Measurements from ENCODE around the gene VPS8. TPM values are rescaled to one million over a fixed set of nuclear protein-coding genes. Genes with fewer than 3 reads are reported as not detected.

Gene VPS8
- total RNA-seq, 1 donor from 2014 or later = 190 TPM

DNA sequence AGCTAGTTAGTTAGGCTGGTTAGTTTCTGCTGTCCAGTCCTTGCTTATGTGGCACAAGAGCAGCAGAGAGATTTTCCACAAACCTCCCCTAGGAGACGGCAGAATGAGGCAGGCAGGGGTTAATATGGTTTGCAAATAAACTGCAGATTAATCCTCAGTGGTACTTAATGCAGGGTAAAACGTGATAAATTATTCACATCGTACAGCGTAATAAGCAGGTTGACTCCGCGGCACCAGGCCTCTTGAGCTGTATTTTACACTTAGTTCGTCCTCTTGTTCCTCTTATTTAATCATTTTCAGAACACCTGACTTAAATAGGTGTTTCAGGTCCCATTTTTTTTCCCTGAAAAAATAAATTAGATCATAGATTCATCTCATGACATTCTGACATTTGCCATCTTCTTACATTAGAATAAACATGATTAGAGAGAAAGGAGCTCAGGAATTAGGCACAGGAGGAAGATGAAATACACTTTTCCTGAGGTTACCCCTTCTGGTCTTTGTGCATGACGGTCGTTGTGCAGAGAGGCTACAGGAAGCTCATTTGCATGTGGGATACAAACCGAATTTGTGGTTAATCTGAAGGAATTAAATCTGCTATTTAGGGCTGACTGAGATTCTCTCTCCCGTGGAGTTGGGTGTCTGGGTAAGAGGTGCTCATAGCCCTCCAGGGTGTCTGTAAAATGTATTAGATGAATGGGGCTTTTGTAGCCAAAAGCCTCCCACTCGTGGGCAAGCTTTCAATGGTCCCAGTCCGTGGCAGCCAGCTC lies 27.1 kb upstream of the VPS8 start:
- no peak for DNase-seq

DNA sequence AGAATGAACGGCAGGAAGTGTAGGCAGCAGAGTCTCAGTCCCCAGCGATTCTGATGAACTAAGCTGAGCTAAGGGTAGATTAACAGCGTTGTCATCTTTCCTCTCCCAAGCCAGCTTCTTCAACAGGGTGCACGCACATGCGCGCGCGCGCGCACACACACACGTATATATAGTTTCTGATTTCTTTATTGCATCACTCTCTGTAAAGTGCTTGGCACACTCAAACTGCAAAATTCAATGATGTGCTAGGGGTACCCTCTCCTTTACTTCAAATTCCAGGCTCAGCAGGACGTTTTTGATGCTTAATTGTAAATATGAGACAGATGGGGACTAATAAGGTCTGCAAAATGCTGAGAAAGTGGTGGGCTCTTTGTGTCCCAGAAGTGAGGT lies 26.1 kb upstream of the VPS8 start:
- DNase-seq = no peak

DNA sequence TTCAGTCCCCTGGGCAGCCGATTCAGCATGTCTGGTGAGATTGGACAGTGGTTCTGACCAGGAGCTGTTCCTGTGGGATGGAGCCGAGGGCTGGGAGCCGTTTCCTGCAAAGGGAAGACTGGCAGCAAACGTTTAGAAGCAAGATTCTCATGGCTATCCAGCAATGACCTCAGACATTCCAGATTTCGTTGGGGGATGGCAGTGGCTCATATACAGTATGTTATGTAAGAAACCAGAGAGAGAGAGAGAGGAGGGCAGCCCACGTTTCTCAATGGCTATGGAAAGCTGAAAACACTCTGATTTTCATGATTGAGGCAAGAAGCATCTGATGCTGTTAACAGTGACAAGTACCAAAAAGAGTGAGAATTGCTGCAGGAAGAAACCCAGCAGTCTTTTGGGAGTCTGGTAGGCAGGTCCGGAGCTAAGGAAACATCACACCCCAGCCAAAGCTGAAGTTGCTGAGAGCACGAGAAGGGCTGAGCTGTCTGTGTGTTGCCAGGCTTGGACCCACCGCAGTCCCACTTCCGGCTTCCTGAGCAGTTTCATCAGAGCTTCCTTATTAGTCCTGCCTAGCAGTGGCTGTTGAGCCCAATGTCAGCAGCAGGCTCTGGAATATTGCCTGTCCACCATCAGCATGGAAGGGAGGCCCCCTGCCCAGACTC lies 25.6 kb upstream of the VPS8 start:
- peak; percentile 23 for DNase-seq

DNA sequence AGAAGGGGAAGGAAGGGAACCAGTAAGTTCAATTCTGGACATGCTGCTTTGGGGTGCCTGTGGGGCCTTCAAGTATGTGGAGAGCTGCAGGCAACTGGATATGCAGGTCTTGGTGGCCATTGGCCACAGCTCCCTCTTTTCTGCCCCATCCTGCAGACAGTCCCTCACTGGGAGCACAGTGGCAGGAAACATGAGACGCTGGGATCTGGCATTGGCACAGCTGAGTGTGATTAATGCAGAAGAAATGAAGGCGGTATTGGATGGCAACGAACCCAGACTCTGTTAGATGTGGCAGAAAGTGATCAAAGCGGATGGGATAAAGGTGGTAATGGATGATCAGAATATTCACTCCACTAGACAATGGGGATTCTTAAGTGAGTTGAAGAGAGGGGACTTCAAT lies 23.2 kb upstream of the VPS8 start:
- no peak for DNase-seq

DNA sequence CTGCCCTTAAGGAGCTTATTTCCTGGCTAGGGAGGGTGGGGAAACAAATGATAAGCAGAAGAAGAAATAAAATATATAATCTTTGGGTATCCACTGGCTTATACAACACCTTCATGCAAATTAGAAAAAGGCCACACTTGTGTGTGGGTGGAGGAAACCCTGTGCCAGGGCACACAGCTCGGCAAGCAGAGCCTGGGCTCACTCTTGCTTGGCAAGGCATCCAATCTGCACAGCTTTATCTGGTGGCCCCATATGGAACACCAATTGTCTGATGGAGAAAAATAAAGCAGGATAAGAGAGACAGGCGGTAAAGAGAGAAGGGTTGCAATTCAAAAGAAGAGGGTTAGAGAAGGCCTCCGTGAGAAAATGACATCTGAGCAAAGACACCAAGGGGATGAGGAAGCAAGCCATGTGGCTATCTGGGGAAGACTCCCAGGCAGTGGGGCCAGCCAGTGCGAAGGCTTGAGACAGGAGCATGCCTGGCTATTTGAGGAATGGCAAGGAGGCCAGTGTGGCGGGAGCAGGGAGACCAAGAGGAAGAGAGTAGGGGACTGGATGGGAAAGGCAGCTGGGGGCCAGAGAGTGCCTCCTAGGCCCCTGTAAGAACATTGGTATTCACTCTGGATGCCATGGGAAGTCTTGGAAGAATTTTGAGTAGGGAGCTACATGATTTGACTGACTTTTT lies 22.5 kb upstream of the VPS8 start:
- no peak for DNase-seq

DNA sequence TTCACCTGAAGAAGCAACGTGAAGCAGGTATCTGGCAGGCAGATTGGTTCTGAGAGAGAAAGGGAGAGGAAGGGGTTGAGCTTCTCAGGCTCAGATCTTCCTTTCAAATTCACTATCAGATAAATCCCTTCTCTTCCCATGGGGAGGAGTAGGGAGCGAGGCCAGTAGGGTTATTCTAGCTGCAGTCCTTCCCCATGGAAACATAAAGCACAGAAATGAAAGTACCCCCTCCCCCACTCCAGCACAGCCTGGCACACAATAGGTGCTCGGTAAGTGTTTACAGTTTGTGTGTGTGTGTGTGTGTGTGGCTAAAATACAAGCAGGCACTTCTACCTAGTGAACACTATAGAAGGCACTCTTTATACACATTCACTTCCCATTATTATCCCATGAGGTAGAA lies 20.8 kb upstream of the VPS8 start:
- no peak for DNase-seq

DNA sequence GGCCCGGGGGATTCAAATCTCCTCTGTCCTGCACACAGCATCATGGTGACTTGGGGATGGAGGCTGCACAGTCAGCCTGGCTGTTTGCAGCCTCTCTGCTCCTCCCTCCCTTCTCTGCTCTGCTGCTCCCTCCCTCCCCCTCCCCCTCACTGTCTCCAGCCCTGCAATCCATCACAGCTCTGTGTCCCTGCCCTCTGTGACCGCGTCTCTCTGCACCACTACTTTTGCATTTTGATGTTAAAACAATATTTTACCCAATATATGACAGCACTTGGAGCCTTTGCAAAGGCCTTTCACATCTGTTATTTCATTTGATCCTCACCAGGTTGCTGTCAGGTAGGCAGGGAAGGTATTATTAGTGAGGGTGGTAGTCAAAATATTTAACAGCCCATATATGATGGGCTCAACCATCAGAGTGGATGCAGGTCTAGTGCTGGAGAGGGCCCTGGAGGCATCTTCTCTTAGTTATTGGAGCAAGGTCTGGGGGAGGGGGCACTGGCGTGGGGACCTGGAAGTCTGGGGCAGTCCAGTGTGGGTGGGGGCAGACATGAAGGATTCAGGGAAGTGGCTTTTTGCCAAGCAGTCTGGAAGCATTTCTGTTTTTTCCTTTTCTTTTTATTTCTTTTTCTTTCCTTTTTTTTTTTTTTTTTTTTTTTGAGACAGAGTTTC lies 16.3 kb upstream of the VPS8 start:
- no peak for DNase-seq

DNA sequence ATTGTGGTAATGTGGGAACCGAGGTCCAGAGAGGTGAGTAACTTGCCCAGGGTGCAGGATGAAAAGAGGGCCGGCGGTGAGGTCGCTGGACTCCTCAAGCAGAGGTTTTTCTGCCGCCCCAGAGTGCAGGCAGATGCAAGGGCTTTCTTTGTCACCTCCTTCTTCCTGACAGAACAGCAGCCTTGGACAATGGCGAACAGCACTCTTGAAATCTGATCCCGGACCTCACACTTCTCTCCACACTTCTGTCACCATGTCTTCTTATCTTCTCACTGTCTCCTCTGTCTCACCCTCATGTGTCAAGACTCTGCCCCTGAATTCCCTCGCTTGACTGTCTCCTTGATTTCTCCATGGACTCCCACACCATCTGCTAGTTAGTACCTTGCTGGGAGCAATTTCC lies 15.4 kb upstream of the VPS8 start:
- no peak for DNase-seq

DNA sequence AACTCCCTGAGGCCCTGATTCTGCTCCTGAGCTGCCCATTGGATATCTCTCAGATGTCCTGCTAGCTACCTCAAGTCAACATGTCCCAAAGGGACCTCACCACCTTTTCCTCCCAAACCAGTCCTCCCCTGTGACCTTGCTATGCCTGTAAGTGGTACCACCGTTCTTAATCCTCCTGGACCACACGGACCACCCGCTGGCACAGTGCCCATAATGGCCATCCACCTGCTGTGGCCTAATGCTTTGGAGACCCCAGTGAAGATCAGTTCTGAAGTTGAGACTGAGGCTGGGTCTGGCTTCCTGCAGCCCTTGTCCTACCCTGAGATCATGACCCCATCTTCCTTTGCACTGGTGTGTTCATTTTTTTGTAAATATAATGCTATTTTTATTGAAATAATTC lies 15.0 kb upstream of the VPS8 start:
- DNase-seq = no peak

DNA sequence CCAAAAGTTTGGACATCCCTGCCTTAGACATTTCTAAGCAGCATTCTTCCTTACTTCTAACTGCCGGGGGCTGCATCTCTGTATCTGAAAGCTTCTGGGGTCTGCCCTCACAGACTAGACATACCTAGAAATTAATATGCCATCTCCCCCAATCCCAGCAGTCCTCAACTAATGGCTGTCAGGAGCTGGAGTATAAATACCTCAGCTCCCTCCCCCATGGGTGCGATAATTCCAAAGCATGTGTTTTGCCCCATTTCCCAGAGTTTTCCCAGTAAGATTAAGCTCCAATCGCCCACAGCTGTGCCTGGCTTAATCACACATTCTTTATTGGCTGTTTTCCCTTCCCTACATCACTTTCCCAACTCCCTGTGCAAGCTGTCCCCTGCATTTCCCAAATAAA lies 13.8 kb upstream of the VPS8 start:
- no peak for DNase-seq

DNA sequence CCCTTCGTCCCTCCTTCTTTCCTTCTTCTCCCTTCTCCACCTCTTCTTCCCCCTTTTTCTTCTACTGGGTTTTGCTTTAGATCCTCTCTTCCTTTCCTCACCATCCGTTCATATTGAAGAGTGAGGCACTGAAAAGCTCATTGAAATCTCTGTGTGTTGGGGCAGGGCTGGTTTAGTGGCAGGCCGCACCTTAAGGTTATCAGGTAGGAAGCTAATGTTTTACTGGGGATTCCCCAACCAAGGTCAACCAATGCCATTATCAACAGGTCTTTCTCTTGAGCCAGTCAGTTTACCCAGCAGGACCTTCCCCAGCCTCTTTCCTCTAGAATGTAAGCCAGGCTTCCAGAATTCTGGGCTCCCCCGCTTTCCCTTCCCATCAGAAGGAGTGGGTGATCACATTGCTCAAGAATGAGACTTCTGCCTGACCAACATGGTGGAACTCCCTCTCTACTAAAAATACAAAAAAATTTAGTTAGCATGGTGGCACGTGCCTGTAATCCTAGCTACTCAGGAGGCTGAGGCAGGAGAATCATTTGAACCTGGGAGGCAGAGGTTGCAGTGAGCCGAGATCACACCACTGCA lies 11.5 kb upstream of the VPS8 start:
- DNase-seq = no peak

DNA sequence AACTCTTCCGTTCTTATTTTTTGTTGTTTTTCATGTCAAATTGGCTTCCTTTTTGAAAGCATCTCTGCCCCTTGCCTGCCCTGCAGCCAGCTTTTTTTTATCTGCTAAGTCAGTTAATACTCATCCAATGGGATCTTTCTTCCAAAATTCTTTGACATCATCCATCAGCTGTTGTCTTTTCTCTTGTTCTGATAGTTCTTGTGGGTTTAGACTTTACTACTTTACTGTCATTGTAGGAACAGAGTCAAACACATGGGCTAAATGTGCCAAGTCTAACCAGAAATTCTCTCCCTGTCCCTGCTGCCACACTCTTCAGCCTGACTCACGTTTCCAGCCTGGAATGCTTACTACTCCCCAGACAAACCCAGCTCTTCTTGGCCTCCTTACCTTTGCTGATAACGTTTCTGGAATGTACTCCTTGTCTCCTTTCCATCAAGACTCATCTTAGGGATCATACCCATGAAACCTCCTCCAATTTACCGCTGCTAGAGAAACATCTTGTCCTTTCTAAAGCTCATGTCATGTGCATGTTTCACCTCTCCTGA lies 10.7 kb upstream of the VPS8 start:
- no peak for DNase-seq

DNA sequence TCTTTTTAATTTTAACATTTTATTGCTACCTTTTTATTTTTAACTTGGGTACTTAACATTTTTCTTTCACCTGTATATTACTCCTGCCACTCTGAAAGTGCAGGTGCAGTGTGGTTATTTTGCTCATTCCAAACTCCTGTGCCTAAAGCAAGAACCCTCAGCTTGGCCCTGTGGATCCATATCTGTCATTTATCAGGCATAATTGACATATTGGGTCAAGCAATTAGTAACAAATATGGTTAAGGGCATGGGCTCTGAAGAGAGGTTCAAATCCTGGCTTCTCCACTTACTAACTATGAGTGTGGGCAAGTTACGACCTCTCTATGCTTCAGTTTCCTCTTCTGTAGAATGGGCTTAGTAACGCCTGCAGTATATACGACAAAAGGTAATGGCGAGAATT lies 9.8 kb upstream of the VPS8 start:
- no peak for DNase-seq

DNA sequence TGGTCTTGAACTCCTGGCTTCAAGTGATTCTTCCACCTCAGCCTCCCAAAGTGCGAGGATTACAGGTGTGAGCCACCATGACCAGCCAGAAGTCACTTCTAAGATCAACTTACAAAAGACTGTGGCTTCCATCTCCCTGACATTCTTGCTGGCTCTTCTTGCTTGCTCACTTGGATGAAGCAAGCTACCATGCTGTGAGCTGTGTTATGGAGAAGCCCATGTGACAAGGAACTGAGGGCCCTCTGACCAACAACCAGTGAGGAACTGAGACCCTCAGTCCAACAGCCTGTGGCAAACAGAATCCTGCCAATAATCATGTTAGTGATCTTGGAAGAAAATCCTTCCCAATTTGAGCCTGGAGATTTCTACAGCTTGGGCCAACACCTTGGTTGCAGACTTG lies 7.2 kb upstream of the VPS8 start:
- DNase-seq = no peak

DNA sequence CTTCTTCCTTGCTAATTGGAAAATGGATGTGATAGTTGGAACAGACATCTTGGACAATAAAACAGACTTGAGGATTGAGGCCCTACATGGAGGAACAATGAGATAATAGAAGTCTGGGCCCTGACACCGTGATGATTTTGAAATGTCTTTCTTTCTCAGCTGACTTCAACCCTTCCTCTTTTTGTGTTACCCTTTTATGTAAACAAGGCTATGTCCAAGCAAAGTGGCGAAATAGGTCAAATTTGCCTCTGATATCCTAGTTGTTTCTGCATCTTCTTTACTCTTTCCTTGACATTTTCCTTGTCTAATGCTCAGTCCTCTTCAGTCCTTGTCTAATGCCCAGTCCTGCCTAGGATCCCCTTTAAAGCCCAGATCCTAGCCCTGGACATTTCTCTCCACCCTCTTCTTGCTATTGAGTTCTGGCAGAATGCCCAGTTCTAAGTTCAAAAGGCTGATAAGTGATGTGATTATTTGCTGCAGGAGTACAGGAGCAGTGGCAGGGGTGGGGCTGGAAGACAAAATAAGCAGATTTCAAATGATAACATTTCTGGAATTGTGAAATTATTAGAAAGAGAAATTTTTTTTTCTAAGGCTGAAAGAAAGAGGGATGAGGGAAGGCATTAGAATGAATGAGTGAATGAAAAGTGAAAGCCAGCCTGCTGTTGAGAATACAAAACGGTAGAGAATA lies 6.5 kb upstream of the VPS8 start:
- DNase-seq = no peak

DNA sequence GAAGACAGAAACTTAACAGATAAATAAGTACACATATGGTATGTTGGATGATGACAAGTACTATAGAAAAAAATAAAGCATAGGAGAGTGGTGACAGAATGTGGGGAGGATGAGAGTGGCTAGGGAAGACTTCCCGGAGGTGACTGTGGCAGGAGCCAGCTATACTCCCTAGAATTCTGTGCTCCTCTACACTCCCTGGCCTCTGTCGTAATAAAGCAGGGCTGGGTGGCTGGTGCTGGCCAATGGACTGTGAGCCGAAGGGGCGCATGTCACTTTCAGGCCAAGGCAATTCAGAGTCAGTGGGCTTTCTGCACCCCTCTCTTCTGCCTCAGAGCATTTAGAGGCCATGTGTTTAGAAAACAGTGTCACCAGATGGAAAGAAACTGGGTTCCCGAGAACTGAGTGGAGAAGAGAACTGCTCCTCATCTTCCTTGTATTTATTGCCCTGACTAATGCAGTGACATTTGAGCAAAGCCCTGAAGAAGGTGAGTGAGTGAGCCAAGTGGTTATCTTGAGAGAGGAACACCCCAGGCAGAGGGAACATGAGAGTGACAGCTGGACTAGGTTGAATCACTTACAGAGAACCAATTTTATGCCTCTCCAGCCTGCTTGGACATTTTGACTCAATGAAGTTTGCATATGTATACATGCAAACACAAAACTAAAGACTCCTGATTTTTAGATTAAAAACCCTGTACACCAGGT lies 5.2 kb upstream of the VPS8 start:
- DNase-seq = no peak

DNA sequence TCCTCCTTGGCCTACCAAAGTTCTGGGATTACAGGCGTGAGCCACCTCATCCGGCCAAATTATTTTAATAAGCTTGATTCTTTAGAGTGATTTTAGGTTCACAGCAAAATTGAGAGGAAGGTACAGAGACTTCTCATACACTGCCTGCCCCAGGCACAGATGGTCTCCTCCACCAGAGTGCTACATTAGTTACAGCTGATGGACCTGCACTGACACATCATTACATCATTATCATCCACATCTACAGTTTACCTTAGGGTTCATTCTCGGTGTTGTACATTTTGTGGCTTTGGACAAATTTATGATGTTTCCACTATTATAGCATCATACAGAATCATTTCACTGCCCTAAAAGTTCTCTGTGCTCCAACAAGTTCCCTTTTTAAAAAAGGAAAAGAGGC lies 4.4 kb upstream of the VPS8 start:
- no peak for DNase-seq

DNA sequence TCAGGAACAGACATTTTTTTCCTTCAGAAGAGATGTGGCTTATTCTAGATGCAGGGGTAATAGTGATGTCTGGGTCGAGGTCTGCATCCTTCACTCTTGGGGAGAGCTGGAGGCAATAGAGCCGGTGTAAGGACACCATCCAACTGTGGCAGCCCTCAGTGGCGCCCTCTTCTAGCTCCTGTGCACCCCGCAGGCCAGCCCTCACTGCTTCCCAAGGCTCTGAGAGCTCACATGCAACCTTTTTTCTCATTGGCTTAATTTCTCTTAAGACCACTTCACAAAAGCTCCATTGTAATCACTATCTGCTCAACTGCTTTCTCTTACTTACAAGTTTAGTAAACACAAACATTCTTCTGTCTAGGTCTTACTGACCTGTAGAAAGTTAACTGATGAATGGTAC lies 3.9 kb upstream of the VPS8 start:
- DNase-seq = no peak

DNA sequence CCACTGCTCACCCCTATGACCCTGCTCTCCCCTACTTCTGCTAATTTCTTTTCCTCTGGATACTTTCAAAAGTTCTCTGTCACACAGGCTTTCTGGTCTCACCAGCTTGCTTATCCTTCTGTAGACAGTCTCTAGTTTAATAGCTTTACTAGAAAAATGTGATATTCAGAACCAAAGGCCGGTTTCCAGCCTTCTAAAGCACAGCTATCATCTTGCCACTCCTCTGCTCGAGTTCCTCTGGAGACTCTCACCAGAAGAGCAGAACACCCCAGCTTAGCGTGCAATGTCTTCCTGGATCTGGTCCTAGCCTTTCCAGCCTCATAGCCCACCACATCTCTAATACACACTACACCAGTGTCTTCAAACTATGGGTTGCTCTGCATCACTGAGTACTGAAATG lies 1.8 kb upstream of the VPS8 start:
- DNase-seq = no peak

DNA sequence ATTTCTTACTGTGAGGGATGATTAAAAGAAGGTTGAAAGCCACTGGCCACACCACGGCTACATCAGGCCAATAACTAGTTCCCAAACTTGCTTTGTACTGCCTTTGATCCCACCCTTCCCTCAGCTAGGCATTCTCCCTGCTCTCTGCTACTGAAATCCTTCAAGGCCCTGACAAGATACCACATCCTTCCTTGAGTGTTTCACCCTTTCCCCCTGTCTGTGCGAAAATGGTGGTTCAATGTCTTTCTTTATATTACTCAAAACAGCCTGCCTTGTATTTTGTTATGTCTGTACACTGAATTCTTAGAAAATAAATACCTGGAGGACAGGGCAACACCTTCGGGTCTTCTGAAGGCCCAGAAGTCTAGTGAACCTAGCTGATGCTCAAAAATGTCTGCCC lies 932 bp upstream of the VPS8 start:
- DNase-seq = no peak

DNA sequence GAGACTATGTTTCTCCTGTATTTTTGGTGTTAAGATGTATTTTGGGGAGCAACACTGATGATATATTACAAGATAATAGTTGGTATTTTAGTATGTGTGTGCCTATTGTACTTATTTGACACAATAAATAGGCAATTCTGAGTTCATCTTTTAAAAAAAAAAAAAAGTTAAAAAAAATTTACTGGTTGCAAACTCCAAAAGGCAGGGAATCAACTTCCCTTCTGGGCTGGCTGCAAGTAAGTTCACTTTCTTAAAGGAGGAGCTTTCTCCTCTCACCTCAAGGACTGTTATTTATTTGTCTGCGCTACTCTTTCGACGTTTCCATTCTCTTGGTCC lies 335 bp upstream of the VPS8 start:
- no peak for DNase-seq

DNA sequence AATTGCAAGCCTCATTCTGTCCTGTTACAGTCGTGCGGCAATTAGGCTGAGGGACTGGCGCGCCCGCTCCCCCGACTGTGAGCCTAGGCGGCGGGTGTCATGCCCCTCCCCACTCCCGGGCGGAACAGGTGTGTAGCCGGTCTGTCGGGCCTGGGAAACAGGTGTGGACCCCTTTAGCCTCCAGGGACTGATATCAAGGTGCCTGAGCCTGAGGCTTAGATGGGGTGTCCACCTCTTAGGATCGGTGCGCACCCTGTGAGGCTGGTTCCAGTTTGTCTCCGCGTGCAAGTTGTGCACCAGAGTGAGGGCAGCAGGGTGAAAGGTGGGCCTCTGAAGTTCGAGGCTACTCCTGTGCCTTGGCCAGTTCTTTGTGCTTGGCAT lies 686 bp downstream of the VPS8 start:
- no peak for DNase-seq
